HG02610 (cell line): Measurements from ENCODE around the gene CFAP20DC.
"Not testable (repeated sequence)": the region's sequence is repeated elsewhere in the genome, so short reads cannot be mapped to it uniquely, and the experiment has no call there.

Experiments used
- ATAC-seq: cut with Tn5 transposase; IDR thresholded peaks from one replicate; pipeline ENCODE4 v1.9.1; 2021; ENCODE audit warnings: mild to moderate bottlenecking, moderate library complexity; ENCODE audit not compliant: unreplicated experiment

The CFAP20DC gene

GRCh38 chr3:58751235-58751634 is 298.6 kb downstream of the CFAP20DC start:
- ATAC-seq, result no peak

GRCh38 chr3:58749948-58750347 is 299.9 kb downstream of the CFAP20DC start:
- ATAC-seq, result no peak

- no peak for ATAC-seq
Observed at GRCh38 chr3:58748024-58748423, 301.8 kb downstream of the CFAP20DC start.

GRCh38 chr3:58746758-58747157 is 303.1 kb downstream of the CFAP20DC start:
- no peak for ATAC-seq

- ATAC-seq, result no peak
Observed at GRCh38 chr3:58743296-58743695, 306.5 kb downstream of the CFAP20DC start.

- no peak for ATAC-seq
Observed at GRCh38 chr3:58742239-58742638, 307.6 kb downstream of the CFAP20DC start.

- no peak for ATAC-seq
Observed at GRCh38 chr3:58737644-58738043, 312.2 kb downstream of the CFAP20DC start.

GRCh38 chr3:58731673-58732072 is 318.2 kb downstream of the CFAP20DC start:
- ATAC-seq, result no peak

GRCh38 chr3:58728723-58729122 is 321.1 kb downstream of the CFAP20DC start:
- no peak for ATAC-seq

- no peak for ATAC-seq
Observed at GRCh38 chr3:58725326-58725853, 324.4 kb downstream of the CFAP20DC start.

GRCh38 chr3:58724336-58724735 is 325.5 kb downstream of the CFAP20DC start:
- no peak for ATAC-seq

- no peak for ATAC-seq
Observed at GRCh38 chr3:58723173-58723572, 326.7 kb downstream of the CFAP20DC start.

GRCh38 chr3:58722561-58722960 is 327.3 kb downstream of the CFAP20DC start:
- no peak for ATAC-seq

- no peak for ATAC-seq
Observed at GRCh38 chr3:58720526-58720925, 329.3 kb downstream of the CFAP20DC start.

- no peak for ATAC-seq
Observed at GRCh38 chr3:58719684-58720083, 330.1 kb downstream of the CFAP20DC start.

GRCh38 chr3:58713715-58714401 is 336.0 kb downstream of the CFAP20DC start:
- no peak for ATAC-seq

- ATAC-seq, result no peak
Observed at GRCh38 chr3:58711871-58712270, 338.0 kb downstream of the CFAP20DC start.

- not testable (repeated sequence) for ATAC-seq
Observed at GRCh38 chr3:58708983-58709382, 340.8 kb downstream of the CFAP20DC start.

GRCh38 chr3:58708116-58708791 is 341.6 kb downstream of the CFAP20DC start:
- no peak for ATAC-seq

GRCh38 chr3:58707390-58707930 is 342.4 kb downstream of the CFAP20DC start:
- no peak for ATAC-seq

- ATAC-seq, result no peak
Observed at GRCh38 chr3:58706395-58707167, 343.2 kb downstream of the CFAP20DC start.
